Measurements from ENCODE around the gene TCTN1. TPM values are rescaled to one million over a fixed set of nuclear protein-coding genes. Genes with fewer than 3 reads are reported as not detected.

Gene TCTN1
- total RNA-seq, 2 donors from 2014 or later = 40.9 to 42.0 TPM

- Histone ChIP-seq H3K4me1 (ENCODE audit: control insufficient read depth in 1 of 2, low read depth in 2 of 2) (peaks cover 0 to 11% of the 10 kb centered on the region in 2 donors), H3K27me3 (replicated peaks; ENCODE audit: insufficient read depth) (no peaks in the 10 kb centered on the region), H3K4me3 (no peak overlapping the region), H3K36me3 (no peaks in the 10 kb centered on the region), H3K9me3 (no peaks in the 10 kb centered on the region), H3K27ac (no peak overlapping the region)
- ATAC-seq (ENCODE audit: insufficient number of reproducible peaks, low FRiP score, low read depth) (no peak), DNase-seq (ENCODE audit: low spot score) (no peak)
- no peak for TF ChIP-seq CTCF (IDR thresholded peaks at IDR 0.05)
Measured at GRCh38 chr12:110616471-110617115, 2.7 kb downstream of the TCTN1 start.

- ATAC-seq (ENCODE audit: insufficient number of reproducible peaks, low FRiP score, low read depth) (no peak), DNase-seq (ENCODE audit: low spot score) (no peak)
- H3K36me3 ChIP-seq = no peaks in the 10 kb centered on the region
- H3K9me3 ChIP-seq = no peaks in the 10 kb centered on the region
- H3K4me1 ChIP-seq (ENCODE audit: control insufficient read depth in 1 of 2, low read depth in 2 of 2) = peaks cover 0 to 6% of the 10 kb centered on the region in 2 donors
- no peak overlapping the region for H3K4me3 ChIP-seq
- TF ChIP-seq CTCF (IDR thresholded peaks at IDR 0.05) = no peak
- no peak overlapping the region for H3K27ac ChIP-seq
- no peaks in the 10 kb centered on the region for H3K27me3 ChIP-seq (replicated peaks; ENCODE audit: insufficient read depth)
Measured at GRCh38 chr12:110619534-110619953, 5.6 kb downstream of the TCTN1 start.

GRCh38 chr12:110622582-110622981 is 8.7 kb downstream of the TCTN1 start:
- H3K27me3 ChIP-seq (replicated peaks; ENCODE audit: insufficient read depth) = no peaks in the 10 kb centered on the region
- H3K4me3 ChIP-seq = no peak overlapping the region
- DNase-seq (ENCODE audit: low spot score) = no peak
- TF ChIP-seq CTCF (IDR thresholded peaks at IDR 0.05) = no peak
- H3K27ac ChIP-seq = no peak overlapping the region
- H3K9me3 ChIP-seq = no peaks in the 10 kb centered on the region
- H3K36me3 ChIP-seq = no peaks in the 10 kb centered on the region
- peaks cover 0 to 6% of the 10 kb centered on the region in 2 donors for H3K4me1 ChIP-seq (ENCODE audit: control insufficient read depth in 1 of 2, low read depth in 2 of 2)
- no peak for ATAC-seq (ENCODE audit: insufficient number of reproducible peaks, low FRiP score, low read depth)

- ATAC-seq (ENCODE audit: insufficient number of reproducible peaks, low FRiP score, low read depth) (no peak), DNase-seq (ENCODE audit: low spot score) (no peak)
- Histone ChIP-seq H3K4me3 (no peak overlapping the region), H3K36me3 (peaks cover 9% of the 10 kb centered on the region), H3K27me3 (replicated peaks; ENCODE audit: insufficient read depth) (no peaks in the 10 kb centered on the region), H3K4me1 (ENCODE audit: control insufficient read depth in 1 of 2, low read depth in 2 of 2) (peaks cover 0 to 6% of the 10 kb centered on the region in 2 donors), H3K9me3 (no peaks in the 10 kb centered on the region), H3K27ac (no peak overlapping the region)
- no peak for TF ChIP-seq CTCF (IDR thresholded peaks at IDR 0.05)
Measured at GRCh38 chr12:110627500-110628195, 13.7 kb downstream of the TCTN1 start.

- Histone ChIP-seq H3K27me3 (replicated peaks; ENCODE audit: insufficient read depth) (no peaks in the 10 kb centered on the region), H3K9me3 (no peaks in the 10 kb centered on the region), H3K4me1 (ENCODE audit: control insufficient read depth in 1 of 2, low read depth in 2 of 2) (peaks cover 0 to 5% of the 10 kb centered on the region in 2 donors), H3K4me3 (no peak overlapping the region), H3K36me3 (peaks cover 3% of the 10 kb centered on the region), H3K27ac (no peak overlapping the region)
- DNase-seq (ENCODE audit: low spot score) = no peak
- no peak for TF ChIP-seq CTCF (IDR thresholded peaks at IDR 0.05)
- no peak for ATAC-seq (ENCODE audit: insufficient number of reproducible peaks, low FRiP score, low read depth)
Measured at GRCh38 chr12:110635055-110635454, 21.1 kb downstream of the TCTN1 start.
